Activated CD4-positive, alpha-beta memory T cell treated with anti-CD3 and anti-CD28 coated beads, Interleukin-2, amount 10 ng/mL, durations not matched to agents 7 days and 5 days (primary cell): Measurements from ENCODE around the gene CD248. TPM values are rescaled to one million over a fixed set of nuclear protein-coding genes. Genes with fewer than 3 reads are reported as not detected.
"Not testable (repeated sequence)": the region's sequence is repeated elsewhere in the genome, so short reads cannot be mapped to it uniquely, and the experiment has no call there.

Experiments used
- CTCF ChIA-PET: fragments of 350-600 bp; sonication (Branson Sonifier 250); formaldehyde crosslinking; loops from one replicate; lab custom pipeline; 2021; ENCODE audit warnings: antibody characterized with exemption, inconsistent platforms; lab: Charles Lee
- POLR2A ChIA-PET: fragments of 350-600 bp; sonication (Branson Sonifier 250); formaldehyde crosslinking; loops from one replicate; lab custom pipeline; 2021; ENCODE audit warnings: antibody characterized with exemption; lab: Charles Lee
- DNase-seq: peaks from one replicate; pipeline ENCODE4 v3.0.0-alpha.2; 2020
- H3K27ac Mint-ChIP-seq: one replicate; pipeline ENCODE4 v1.8.0; 2021; ENCODE audit warnings: mild to moderate bottlenecking, mixed read lengths
- H3K27me3 Mint-ChIP-seq: one replicate; pipeline ENCODE4 v1.8.0; 2021; ENCODE audit warnings: mixed read lengths
- H3K36me3 Mint-ChIP-seq: one replicate; pipeline ENCODE4 v1.8.0; 2021; ENCODE audit warnings: low read depth, mixed read lengths
- H3K4me1 Mint-ChIP-seq: one replicate; pipeline ENCODE4 v1.8.0; 2021; ENCODE audit warnings: mixed read lengths
- H3K4me3 Mint-ChIP-seq: one replicate; pipeline ENCODE4 v1.8.0; 2021; ENCODE audit warnings: mild to moderate bottlenecking, mixed read lengths
- H3K9me3 Mint-ChIP-seq: one replicate; pipeline ENCODE4 v1.8.0; 2021; ENCODE audit warnings: mixed read lengths
- total RNA-seq, 2 experiments: library from RNA; stranded (reverse); gene quantifications; one replicate each; pipeline ENCODE4 v1.2.3, GENCODE V29; 2021

Gene CD248
- total RNA-seq, 2 experiments from 2014 or later: not detected

DNA sequence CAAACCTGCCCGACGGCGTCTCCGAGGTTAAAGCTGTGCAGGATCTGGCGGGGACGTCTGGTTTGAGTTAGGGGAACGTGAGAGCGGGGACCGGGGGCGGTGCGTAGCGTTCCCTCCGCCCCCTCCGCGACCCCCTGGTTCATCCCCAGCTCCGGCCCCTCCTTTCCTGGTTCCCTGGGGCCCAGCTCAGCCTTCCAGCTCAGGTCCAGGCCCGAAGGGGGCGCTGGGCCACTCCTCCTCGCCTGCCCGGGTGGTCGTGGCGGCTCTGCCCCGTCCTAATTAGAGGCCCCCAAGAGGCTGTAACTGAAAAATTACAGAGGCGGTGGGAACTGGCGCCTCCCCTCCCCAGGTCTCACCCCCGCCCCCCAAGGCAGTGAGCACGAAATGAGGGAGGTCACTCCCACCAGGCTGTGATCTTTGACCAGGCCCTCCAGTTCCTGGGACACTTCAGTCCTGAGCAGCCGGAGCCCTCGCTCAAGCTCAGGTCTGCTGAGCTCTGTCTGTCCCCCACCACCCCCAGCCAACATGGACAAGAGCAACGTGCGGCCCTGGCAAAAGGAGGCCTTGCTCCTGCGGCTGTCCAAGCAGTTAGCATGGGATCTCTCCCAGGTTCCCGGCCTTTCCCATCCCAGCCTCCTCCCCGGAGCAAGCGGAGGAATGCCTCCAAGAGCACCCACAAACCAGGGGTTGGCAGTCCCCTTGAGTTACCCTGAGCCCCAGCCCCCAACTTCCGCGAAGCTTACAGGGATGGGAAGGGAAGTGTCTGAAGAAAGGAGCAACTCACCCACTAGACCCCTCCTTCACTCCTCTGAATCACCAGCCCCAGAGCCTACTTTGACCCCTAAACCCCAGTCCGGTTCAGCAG, 3.3 kb downstream of the CD248 start:
- Mint-ChIP-seq H3K36me3 (no peaks in the 10 kb centered on the region), H3K9me3 (no peaks in the 10 kb centered on the region), H3K4me1 (peaks cover 29% of the 10 kb centered on the region), H3K27me3 (peaks cover 7% of the 10 kb centered on the region), H3K4me3 (peak overlapping the region; percentile 85), H3K27ac (peak overlapping the region; percentile 65)
- DNase-seq: no peak
- ChIA-PET POLR2A (interaction anchor here (1.4 to 3.9 kb wide), 11 partner anchors 11 to 303 kb away, joined by 4 to 30 read pairs (median 7); partner anchors contain the start of genes BRMS1, DPP3, RBM14 and TMEM151A), CTCF (interaction anchor here (0.9 to 3.3 kb wide), 16 partner anchors 12 to 359 kb away, joined by 3 to 73 read pairs (median 13); partner anchors contain the start of genes B4GAT1, BRMS1, DPP3 and RIN1)

DNA sequence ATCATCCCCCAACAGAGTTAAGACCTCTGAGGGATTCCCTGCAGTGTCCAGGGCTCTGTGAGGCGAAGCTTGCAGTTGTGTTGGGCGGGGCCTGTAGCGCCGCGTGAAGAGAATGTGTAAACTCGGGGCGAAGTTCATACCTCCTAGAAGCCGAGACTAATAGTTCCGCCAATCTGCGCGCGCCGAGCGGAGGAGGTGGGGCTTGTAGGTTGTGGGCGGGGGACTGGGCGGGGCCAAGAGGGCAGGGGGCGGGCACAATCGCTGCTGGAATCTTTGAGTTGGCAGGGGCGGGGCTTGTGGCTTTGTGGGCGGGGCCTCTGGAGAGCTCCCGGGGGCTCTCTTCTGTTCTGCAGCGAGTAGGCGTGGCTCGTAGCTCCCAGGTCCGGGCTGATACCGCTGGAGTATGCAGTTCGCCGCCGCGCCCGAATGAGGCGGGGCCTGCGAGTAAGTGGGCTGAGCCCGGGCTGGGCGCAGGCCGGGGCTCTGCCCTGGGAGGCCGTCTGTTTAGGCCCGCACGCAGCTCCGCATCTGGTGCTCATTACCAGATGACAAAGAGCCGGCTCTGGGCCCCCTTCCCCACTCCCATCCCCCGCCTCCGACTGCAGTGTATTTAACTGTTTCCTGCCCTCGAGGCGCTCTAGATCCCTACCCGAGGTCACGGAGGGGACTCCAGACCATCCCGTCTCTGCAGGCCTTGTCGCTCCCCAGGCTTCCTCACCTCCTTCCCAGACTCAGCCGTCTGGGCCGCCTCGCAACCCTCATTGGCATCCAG, 4.1 kb downstream of the CD248 start:
- Mint-ChIP-seq H3K9me3 (no peaks in the 10 kb centered on the region), H3K36me3 (no peaks in the 10 kb centered on the region), H3K4me1 (peaks cover 21% of the 10 kb centered on the region), H3K27me3 (peaks cover 7% of the 10 kb centered on the region), H3K27ac (peak overlapping the region; percentile 90), H3K4me3 (peak overlapping the region; percentile 85)
- CTCF ChIA-PET: interaction anchor here (0.6 to 3.3 kb wide), 28 partner anchors 9 to 365 kb away, joined by 3 to 73 read pairs (median 8); partner anchors contain the start of genes B4GAT1, BRMS1, DPP3 and MRPL11
- DNase-seq: peak; percentile 98
- POLR2A ChIA-PET: interaction anchor here (1.0 to 3.9 kb wide), 16 partner anchors 12 to 304 kb away, joined by 3 to 30 read pairs (median 6); partner anchors contain the start of genes B4GAT1, BRMS1, DPP3 and RBM14

DNA sequence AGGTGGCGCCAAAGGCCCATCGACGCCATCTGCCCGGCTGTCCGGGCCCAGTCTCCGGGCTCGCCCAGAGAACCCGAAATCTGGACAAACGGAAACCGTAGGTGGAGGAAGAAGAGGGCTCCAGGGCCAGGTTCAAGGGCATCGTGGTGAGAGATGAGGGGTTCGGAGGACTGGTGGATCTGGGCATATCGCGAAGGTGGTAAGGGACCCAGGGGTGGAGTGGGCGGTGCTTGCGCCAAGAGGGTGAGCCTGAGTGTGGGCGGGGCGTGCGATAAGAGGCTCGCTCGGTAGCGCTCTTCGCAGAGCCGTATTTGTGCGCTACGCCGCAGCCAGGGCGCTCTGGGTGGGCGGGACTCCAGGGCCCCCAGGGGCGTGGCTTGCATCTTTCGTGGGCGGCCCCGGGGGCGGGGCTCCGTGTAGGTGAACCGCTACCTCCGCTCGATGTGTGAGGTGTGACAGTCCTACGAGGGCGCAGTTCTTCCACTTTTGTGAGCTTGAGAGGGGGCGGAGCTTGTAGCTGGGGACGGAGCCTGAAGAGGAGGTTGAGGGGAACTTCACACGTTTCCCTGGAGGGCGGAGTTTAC, 4.8 kb downstream of the CD248 start:
- CTCF ChIA-PET: interaction anchor here (0.6 to 3.3 kb wide), 34 partner anchors 10 to 366 kb away, joined by 3 to 73 read pairs (median 5); partner anchors contain the start of genes B4GAT1, BRMS1, DPP3 and MRPL11
- H3K27me3 Mint-ChIP-seq: peaks cover 10% of the 10 kb centered on the region
- POLR2A ChIA-PET: interaction anchor here (0.7 to 3.9 kb wide), 17 partner anchors 12 to 304 kb away, joined by 3 to 30 read pairs (median 6); partner anchors contain the start of genes B4GAT1, BRMS1, DPP3 and RBM14
- H3K36me3 Mint-ChIP-seq: no peaks in the 10 kb centered on the region
- H3K27ac Mint-ChIP-seq: peak overlapping the region; percentile 90
- peak overlapping the region; percentile 85 for H3K4me3 Mint-ChIP-seq
- peak; percentile 97 for DNase-seq
- H3K9me3 Mint-ChIP-seq: no peaks in the 10 kb centered on the region
- H3K4me1 Mint-ChIP-seq: peaks cover 16% of the 10 kb centered on the region

GRCh38 chr11:66311470-66311964, 5.3 kb downstream of the CD248 start:
- H3K9me3 Mint-ChIP-seq: no peaks in the 10 kb centered on the region
- ChIA-PET CTCF (interaction anchor here (0.6 to 3.3 kb wide), 27 partner anchors 9 to 366 kb away, joined by 3 to 73 read pairs (median 9); partner anchors contain the start of genes B4GAT1, BRMS1, DPP3 and MRPL11), POLR2A (interaction anchor here (0.7 to 3.9 kb wide), 13 partner anchors 13 to 305 kb away, joined by 3 to 30 read pairs (median 7); partner anchors contain the start of genes B4GAT1, BRMS1, DPP3 and RBM14)
- H3K27me3 Mint-ChIP-seq: peaks cover 10% of the 10 kb centered on the region
- no peak for DNase-seq
- H3K36me3 Mint-ChIP-seq: no peaks in the 10 kb centered on the region
- peak overlapping the region; percentile 90 for H3K27ac Mint-ChIP-seq
- H3K4me1 Mint-ChIP-seq: peaks cover 16% of the 10 kb centered on the region
- H3K4me3 Mint-ChIP-seq: peak overlapping the region; percentile 85

DNA sequence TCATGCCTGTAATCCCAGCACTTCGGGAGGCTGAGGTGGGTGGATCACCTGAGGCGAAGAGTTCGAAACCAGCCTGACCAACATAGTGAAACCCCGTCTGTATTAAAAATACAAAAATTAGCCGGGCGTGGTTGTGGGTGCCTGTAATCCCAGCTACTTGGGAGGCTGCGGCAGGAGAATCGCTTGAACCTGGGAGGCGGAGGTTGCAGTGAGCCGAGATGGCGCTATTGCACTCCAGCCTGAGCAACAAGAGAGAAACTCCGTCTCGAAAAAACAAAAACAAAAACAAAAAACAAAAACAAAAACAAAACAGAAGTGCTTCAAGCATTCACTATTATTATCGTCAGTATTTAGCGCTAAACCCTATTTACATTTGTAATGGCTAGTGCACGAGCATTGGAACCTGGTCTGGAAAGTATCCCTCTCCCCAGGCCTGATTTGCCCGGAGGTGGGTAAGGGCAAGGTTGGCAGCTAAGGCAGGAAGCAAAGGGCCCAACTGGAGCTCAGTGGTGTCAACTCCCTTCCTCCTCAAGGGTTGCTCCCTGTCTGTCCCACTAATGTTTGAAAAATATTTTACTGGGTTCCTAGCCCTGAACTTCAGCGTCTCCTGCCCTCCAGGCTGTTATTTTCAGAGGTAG, 5.9 kb downstream of the CD248 start:
- not testable (repeated sequence) for H3K9me3 Mint-ChIP-seq, H3K36me3 Mint-ChIP-seq, H3K4me3 Mint-ChIP-seq, H3K27ac Mint-ChIP-seq, DNase-seq
- ChIA-PET POLR2A (interaction anchor here (0.7 to 3.9 kb wide), 11 partner anchors 14 to 306 kb away, joined by 3 to 30 read pairs (median 7); partner anchors contain the start of genes B4GAT1, BRMS1, DPP3 and RBM14), CTCF (interaction anchor here (0.6 to 3.3 kb wide), 24 partner anchors 9 to 128 kb away, joined by 3 to 73 read pairs (median 10); partner anchors contain the start of genes B4GAT1, BRMS1, MRPL11 and RIN1)
- peaks cover 16% of the 10 kb centered on the region for H3K4me1 Mint-ChIP-seq
- peaks cover 10% of the 10 kb centered on the region for H3K27me3 Mint-ChIP-seq

- ChIA-PET CTCF (interaction anchor here (3.1 to 3.3 kb wide), 2 partner anchors 20 to 74 kb away, joined by 52 to 73 read pairs; no protein-coding TSS in a partner anchor), POLR2A (no interaction called here)
- Mint-ChIP-seq H3K27me3 (peaks cover 9% of the 10 kb centered on the region), H3K4me1 (peaks cover 16% of the 10 kb centered on the region), H3K27ac (no peak overlapping the region), H3K9me3 (no peaks in the 10 kb centered on the region), H3K36me3 (no peaks in the 10 kb centered on the region), H3K4me3 (no peak overlapping the region)
- DNase-seq: no peak
These were observed 6.5 kb downstream of the CD248 start for GRCh38 chr11:66310324-66310723.

DNA sequence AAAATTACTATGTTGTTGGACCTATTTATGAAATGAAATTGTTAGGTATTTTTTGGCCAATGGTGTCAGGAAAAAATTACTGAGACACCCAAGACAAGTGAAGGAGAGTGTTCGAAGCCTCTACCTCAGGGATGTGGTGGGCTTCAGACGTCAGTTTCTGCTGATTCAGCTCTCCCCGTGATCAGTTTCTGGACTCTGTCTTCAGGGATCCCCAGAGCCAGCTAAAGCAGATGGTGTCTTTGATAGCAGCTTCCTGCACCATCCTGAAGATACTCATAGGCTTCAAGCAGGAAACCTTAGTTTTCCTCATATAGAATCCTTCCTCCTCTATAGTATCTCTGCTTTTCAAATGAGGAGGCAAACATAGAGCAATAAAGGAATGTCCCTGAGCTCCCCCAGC, 7.4 kb downstream of the CD248 start:
- Mint-ChIP-seq H3K27ac (no peak overlapping the region), H3K4me3 (no peak overlapping the region), H3K4me1 (peaks cover 16% of the 10 kb centered on the region), H3K36me3 (no peaks in the 10 kb centered on the region), H3K9me3 (no peaks in the 10 kb centered on the region), H3K27me3 (peaks cover 8% of the 10 kb centered on the region)
- ChIA-PET POLR2A (no interaction called here), CTCF (no interaction called here)
- DNase-seq: no peak

DNA sequence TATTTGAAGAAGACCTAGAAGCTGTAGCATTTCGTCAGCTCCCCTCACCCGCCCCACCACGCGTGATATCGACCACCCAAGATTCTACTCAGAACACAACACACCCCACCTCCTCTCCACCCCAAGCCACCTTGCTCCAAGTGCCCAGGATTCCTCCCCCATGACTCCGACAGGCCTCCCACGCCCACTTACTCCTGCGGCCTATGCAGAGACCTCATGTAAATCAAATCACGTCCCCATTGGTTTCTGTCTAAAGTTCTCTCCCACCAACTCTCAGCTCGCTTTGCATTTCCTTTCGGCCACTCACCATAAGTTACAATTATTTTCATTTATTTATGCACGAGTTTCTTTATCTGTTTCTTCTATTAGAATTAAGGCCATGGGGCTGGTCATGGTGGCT, 14.2 kb downstream of the CD248 start:
- H3K9me3 Mint-ChIP-seq: no peaks in the 10 kb centered on the region
- no peaks in the 10 kb centered on the region for H3K4me1 Mint-ChIP-seq
- peaks cover 3% of the 10 kb centered on the region for H3K27me3 Mint-ChIP-seq
- no peak overlapping the region for H3K4me3 Mint-ChIP-seq
- CTCF ChIA-PET: interaction anchor here (0.7 to 1.5 kb wide), 3 partner anchors 9 to 277 kb away, joined by 3 to 6 read pairs (median 3); no protein-coding TSS in a partner anchor
- no peaks in the 10 kb centered on the region for H3K36me3 Mint-ChIP-seq
- POLR2A ChIA-PET: interaction anchor here (1.2 kb wide), 1 partner anchor 14 kb away, joined by 3 read pairs; the partner anchor contains the start of gene YIF1A
- no peak for DNase-seq
- H3K27ac Mint-ChIP-seq: no peak overlapping the region

GRCh38 chr11:66299186-66299585, 17.7 kb downstream of the CD248 start:
- H3K4me3 Mint-ChIP-seq: no peak overlapping the region
- ChIA-PET CTCF (interaction anchor here (3.3 kb wide), 1 partner anchor 13 kb away, joined by 12 read pairs; no protein-coding TSS in a partner anchor), POLR2A (no interaction called here)
- no peaks in the 10 kb centered on the region for H3K4me1 Mint-ChIP-seq
- H3K27ac Mint-ChIP-seq: no peak overlapping the region
- peaks cover 3% of the 10 kb centered on the region for H3K27me3 Mint-ChIP-seq
- no peaks in the 10 kb centered on the region for H3K9me3 Mint-ChIP-seq
- DNase-seq: no peak
- H3K36me3 Mint-ChIP-seq: no peaks in the 10 kb centered on the region

GRCh38 chr11:66297610-66298009, 19.2 kb downstream of the CD248 start:
- peaks cover 13% of the 10 kb centered on the region for H3K27me3 Mint-ChIP-seq
- ChIA-PET CTCF (interaction anchor here (3.3 kb wide), 1 partner anchor 14 kb away, joined by 12 read pairs; no protein-coding TSS in a partner anchor), POLR2A (no interaction called here)
- H3K36me3 Mint-ChIP-seq: no peaks in the 10 kb centered on the region
- no peak for DNase-seq
- no peaks in the 10 kb centered on the region for H3K9me3 Mint-ChIP-seq
- no peak overlapping the region for H3K4me3 Mint-ChIP-seq
- peaks cover 3% of the 10 kb centered on the region for H3K4me1 Mint-ChIP-seq
- H3K27ac Mint-ChIP-seq: no peak overlapping the region
